Stimulated activated CD8-positive, alpha-beta memory T cell treated with anti-CD3 and anti-CD28 coated beads, Interleukin-7, amount 100 ng/mL, for 4 hours (primary cell): ENCODE measurements around the gene MTX1.

Source experiments
- DNase-seq, 2 donors: peaks; one replicate each; pipeline ENCODE4 v3.0.0-alpha.2; 2020; ENCODE audit warnings: low read depth in 2 of 2

The MTX1 gene

GRCh38 chr1:155174324-155175280 lies 33.9 kb upstream of the MTX1 start:
- peak in 1 of 2 donors; percentile 41 for DNase-seq

- DNase-seq: no peak
Measured at GRCh38 chr1:155175281-155175926, 33.1 kb upstream of the MTX1 start.

- no peak for DNase-seq
Measured at GRCh38 chr1:155175927-155176371, 32.5 kb upstream of the MTX1 start.

GRCh38 chr1:155176544-155177071 lies 31.9 kb upstream of the MTX1 start:
- peak; percentile 69 to 75 for DNase-seq

GRCh38 chr1:155177192-155177917 lies 31.1 kb upstream of the MTX1 start:
- no peak for DNase-seq

GRCh38 chr1:155177918-155178281 lies 30.6 kb upstream of the MTX1 start:
- no peak for DNase-seq

- DNase-seq: no peak
Measured at GRCh38 chr1:155178441-155179111, 29.9 kb upstream of the MTX1 start.

GRCh38 chr1:155179112-155180031 lies 29.1 kb upstream of the MTX1 start:
- no peak for DNase-seq

- DNase-seq: no peak
Measured at GRCh38 chr1:155181371-155182051, 27.0 kb upstream of the MTX1 start.

- DNase-seq: no peak
Measured at GRCh38 chr1:155182052-155182550, 26.4 kb upstream of the MTX1 start.

- DNase-seq: no peak
Measured at GRCh38 chr1:155183775-155184221, 24.7 kb upstream of the MTX1 start.

- no peak for DNase-seq
Measured at GRCh38 chr1:155184351-155184811, 24.1 kb upstream of the MTX1 start.

GRCh38 chr1:155184835-155185782 lies 23.4 kb upstream of the MTX1 start:
- no peak for DNase-seq

- no peak for DNase-seq
Measured at GRCh38 chr1:155185783-155186066, 22.8 kb upstream of the MTX1 start.

- no peak for DNase-seq
Measured at GRCh38 chr1:155186067-155186793, 22.3 kb upstream of the MTX1 start.

GRCh38 chr1:155186794-155187455 lies 21.6 kb upstream of the MTX1 start:
- no peak for DNase-seq

GRCh38 chr1:155187456-155187891 lies 21.0 kb upstream of the MTX1 start:
- no peak for DNase-seq
